Parathyroid adenoma (tissue), 2 donors: Measurements from ENCODE around the gene CRISPLD2.
"Not testable (repeated sequence)": the region's sequence is repeated elsewhere in the genome, so short reads cannot be mapped to it uniquely, and the experiment has no call there.

Experiments used
- H2AFZ ChIP-seq: fragments of 300-600 bp; sonication (generic); one replicate; pipeline ENCODE4 v1.7.0; 2017; ENCODE audit warnings: antibody characterized with exemption, mild to moderate bottlenecking
- H3K27ac ChIP-seq: fragments of 300-600 bp; sonication (generic); one replicate; pipeline ENCODE4 v1.7.0; 2017
- H3K27me3 ChIP-seq: fragments of 300-600 bp; sonication (generic); one replicate; pipeline ENCODE4 v1.7.0; 2017; ENCODE audit warnings: low read length; ENCODE audit not compliant: control insufficient read depth, insufficient read depth
- H3K36me3 ChIP-seq: fragments of 300-600 bp; sonication (generic); one replicate; pipeline ENCODE4 v1.7.0; 2017; ENCODE audit warnings: low read length; ENCODE audit not compliant: control insufficient read depth, insufficient read depth
- H3K4me1 ChIP-seq: fragments of 300-600 bp; sonication (generic); one replicate; pipeline ENCODE4 v1.7.0; 2017; ENCODE audit warnings: control low read depth
- H3K4me2 ChIP-seq: fragments of 300-600 bp; sonication (generic); one replicate; pipeline ENCODE4 v1.7.0; 2017; ENCODE audit warnings: low read length
- H3K4me3 ChIP-seq: fragments of 300-600 bp; sonication (generic); one replicate; pipeline ENCODE4 v1.7.0; 2017; ENCODE audit warnings: low read depth, low read length
- H3K79me2 ChIP-seq: fragments of 300-600 bp; sonication (generic); one replicate; pipeline ENCODE4 v1.7.0; 2017; ENCODE audit warnings: control low read depth
- H3K9ac ChIP-seq: fragments of 300-600 bp; sonication (generic); one replicate; pipeline ENCODE4 v1.7.0; 2017; ENCODE audit warnings: mild to moderate bottlenecking
- H3K9me3 ChIP-seq: fragments of 300-600 bp; sonication (generic); one replicate; pipeline ENCODE4 v1.7.0; 2017; ENCODE audit warnings: low read length; ENCODE audit not compliant: control insufficient read depth
- TF ChIP-seq, protein P1 (sequence below): fragments of 300-600 bp; sonication (generic); IDR thresholded peaks from one replicate; pipeline ENCODE4 v1.7.0; 2017; ENCODE audit warnings: antibody characterized with exemption, mild to moderate bottlenecking
- donor health status: primary hyperparathyroidism.

The CRISPLD2 gene

DNA sequence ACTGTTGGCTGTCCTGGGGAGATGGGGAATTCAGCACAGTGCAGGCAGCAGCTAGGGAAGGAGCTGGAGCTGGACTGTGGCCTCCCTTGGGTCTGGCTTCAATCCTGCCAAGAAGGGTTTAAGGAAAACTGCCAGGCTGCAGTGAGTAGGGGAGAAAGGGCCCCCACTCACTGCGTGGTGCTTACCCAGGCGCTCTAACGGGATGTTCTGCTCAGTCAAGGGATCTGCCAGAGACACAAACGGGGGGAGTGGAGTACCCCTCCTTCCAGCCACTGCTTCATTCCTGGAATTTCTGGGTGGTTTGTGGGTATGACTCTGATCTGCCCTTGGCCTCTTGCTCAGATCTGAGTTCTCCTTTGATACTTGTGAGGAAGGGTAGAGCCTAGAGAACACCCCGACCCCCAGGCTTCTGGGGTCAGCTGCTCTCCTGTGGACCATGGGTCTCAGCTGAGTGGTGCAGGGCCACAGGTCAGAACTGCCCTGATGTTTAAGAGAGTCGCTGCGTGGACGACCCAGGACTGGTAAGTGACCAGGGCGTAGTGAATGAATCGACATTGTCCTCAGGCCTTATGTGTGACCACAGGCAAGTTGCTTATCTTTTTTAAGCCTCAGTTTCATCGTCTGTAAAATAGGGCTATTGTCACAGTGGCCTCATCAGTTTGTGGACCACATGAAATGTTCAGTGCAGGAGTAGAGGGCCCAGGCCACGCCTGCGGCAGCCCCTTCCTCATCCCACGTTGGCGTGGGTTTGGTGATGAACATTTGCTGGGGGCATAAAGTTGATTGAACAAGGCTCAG, 9.6 kb downstream of the CRISPLD2 start:
- H2AFZ ChIP-seq, result no peak overlapping the region
- no peaks in the 10 kb centered on the region for H3K9me3 ChIP-seq
- H3K36me3 ChIP-seq, result no peaks in the 10 kb centered on the region
- H3K79me2 ChIP-seq, result no peaks in the 10 kb centered on the region
- H3K27ac ChIP-seq, result no peak overlapping the region
- H3K4me2 ChIP-seq, result no peak overlapping the region
- no peak overlapping the region for H3K4me3 ChIP-seq
- H3K27me3 ChIP-seq, result no peaks in the 10 kb centered on the region
- no peaks in the 10 kb centered on the region for H3K4me1 ChIP-seq
- TF ChIP-seq, protein P1, sequence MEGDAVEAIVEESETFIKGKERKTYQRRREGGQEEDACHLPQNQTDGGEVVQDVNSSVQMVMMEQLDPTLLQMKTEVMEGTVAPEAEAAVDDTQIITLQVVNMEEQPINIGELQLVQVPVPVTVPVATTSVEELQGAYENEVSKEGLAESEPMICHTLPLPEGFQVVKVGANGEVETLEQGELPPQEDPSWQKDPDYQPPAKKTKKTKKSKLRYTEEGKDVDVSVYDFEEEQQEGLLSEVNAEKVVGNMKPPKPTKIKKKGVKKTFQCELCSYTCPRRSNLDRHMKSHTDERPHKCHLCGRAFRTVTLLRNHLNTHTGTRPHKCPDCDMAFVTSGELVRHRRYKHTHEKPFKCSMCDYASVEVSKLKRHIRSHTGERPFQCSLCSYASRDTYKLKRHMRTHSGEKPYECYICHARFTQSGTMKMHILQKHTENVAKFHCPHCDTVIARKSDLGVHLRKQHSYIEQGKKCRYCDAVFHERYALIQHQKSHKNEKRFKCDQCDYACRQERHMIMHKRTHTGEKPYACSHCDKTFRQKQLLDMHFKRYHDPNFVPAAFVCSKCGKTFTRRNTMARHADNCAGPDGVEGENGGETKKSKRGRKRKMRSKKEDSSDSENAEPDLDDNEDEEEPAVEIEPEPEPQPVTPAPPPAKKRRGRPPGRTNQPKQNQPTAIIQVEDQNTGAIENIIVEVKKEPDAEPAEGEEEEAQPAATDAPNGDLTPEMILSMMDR, result no peak
- H3K9ac ChIP-seq, result no peak overlapping the region

DNA sequence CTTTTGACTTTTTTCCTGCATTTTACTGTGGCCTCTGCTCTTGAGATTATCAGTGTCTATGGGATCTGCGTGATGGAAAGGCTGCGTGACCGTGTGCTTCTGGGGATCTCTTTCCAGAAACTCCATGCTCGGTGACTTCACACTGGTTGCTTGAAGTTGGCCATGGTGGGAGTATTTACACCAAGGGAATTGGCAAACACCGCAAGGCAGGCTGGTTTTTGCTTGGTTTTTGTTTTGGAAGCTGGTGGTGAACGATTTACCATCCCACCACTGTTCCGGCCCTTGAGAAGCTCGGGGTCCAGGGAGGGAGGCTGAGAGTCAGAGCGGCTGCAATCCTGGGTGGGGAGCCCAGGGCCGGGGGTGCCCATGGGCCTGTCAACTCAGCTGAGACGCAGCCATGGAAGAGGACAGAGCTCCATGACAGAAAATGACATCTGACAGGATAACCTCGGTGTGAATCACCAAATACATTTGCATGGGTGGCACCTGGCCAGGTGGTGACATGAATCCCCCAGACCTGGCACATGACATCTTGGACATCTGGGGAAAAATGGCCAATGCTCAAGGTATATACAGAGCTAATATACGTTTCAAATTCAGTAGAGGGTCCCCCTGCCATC, 11.1 kb downstream of the CRISPLD2 start:
- H3K4me3 ChIP-seq, result no peak overlapping the region
- H3K79me2 ChIP-seq, result no peaks in the 10 kb centered on the region
- H3K9me3 ChIP-seq, result no peaks in the 10 kb centered on the region
- H3K4me1 ChIP-seq, result no peaks in the 10 kb centered on the region
- no peak overlapping the region for H3K9ac ChIP-seq
- H3K4me2 ChIP-seq, result no peak overlapping the region
- H2AFZ ChIP-seq, result no peak overlapping the region
- TF ChIP-seq, protein P1, result no peak
- H3K36me3 ChIP-seq, result no peaks in the 10 kb centered on the region
- no peaks in the 10 kb centered on the region for H3K27me3 ChIP-seq
- H3K27ac ChIP-seq, result no peak overlapping the region

DNA sequence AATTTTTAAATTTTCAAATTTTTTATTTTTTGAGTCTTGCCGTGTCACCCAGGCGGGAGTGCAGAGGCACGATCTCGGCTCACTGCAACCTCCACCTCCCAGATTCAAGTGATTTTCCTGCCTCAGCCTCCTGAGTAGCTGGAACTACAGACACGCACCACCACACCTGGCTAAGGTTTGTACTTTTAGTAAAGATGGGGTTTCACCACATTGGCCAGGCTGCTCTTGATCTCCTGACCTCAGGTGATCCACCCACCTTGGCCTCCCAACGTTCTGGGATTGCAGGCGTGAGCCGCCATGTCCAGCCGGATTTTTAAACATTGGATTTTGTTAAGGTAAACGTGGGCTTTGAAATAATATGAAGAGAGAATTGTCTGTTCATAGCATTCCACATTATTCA, 11.9 kb downstream of the CRISPLD2 start:
- not testable (repeated sequence) for H3K4me1 ChIP-seq, H3K9ac ChIP-seq
- peak overlapping the region; percentile 64 for H3K27ac ChIP-seq

DNA sequence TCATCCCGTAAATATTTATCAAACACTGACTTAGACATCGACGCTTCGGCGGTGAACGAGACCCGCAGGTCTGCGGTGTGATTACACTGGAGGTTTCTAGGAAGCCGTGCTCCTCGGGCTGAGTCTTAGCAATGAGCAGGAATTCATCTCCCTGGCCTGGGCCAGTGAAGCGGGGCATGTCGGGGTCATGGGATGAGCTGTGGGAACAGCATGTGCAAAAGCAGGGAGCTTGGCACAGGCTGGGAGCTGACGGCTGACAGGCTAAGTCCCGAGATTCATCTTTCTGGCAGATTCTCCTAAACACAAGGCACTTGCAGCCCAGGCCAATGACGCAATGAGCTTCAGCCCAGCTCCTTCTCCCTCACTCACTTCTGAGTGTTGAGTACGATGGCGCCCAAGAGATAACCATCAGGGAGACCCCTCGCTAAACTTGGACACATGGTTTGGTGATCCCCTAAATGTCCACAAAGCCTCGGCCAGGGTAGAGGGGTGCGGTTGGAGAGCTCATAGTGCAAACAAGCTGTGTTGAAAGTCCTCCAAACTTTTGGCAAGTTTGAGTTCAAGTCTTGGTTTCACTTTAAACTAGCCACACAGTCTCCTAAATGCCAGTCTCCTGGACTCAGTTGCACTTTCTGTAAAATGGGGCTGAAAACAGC, 12.8 kb downstream of the CRISPLD2 start:
- Histone ChIP-seq H3K36me3 (no peaks in the 10 kb centered on the region), H3K9ac (no peak overlapping the region), H2AFZ (no peak overlapping the region), H3K9me3 (no peaks in the 10 kb centered on the region), H3K79me2 (no peaks in the 10 kb centered on the region), H3K27me3 (no peaks in the 10 kb centered on the region), H3K4me2 (no peak overlapping the region), H3K4me3 (no peak overlapping the region), H3K4me1 (no peaks in the 10 kb centered on the region), H3K27ac (peak overlapping the region; percentile 64)
- TF ChIP-seq, protein P1, result no peak

More for the DNA sequence above, 11.9 kb downstream of the CRISPLD2 start:
- H3K4me3 ChIP-seq, H3K4me2 ChIP-seq, H3K27me3 ChIP-seq, H3K9me3 ChIP-seq, H2AFZ ChIP-seq, H3K79me2 ChIP-seq, H3K36me3 ChIP-seq: not testable (repeated sequence)

DNA sequence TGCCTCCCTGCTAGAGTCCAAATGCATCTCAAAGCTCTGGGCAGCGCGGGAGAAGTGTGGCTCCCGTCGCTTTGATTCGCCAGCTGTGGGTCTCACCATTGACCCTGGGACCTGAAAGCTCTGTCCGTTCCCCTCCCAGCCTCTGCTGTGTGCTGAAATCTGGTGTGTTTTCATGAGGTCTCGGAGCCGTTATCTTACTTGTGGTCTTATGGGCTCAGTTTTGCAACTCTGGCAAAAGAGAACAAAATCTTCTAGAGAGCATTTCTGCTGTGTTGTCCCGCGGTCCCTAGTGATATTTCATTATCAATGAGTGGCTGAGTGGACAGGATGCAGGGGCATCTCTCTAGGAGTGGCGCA, 13.3 kb downstream of the CRISPLD2 start:
- Histone ChIP-seq H3K36me3 (no peaks in the 10 kb centered on the region), H3K4me3 (no peak overlapping the region), H3K9ac (no peak overlapping the region), H3K27me3 (no peaks in the 10 kb centered on the region), H3K4me1 (no peaks in the 10 kb centered on the region), H3K4me2 (no peak overlapping the region), H2AFZ (no peak overlapping the region), H3K79me2 (no peaks in the 10 kb centered on the region), H3K9me3 (no peaks in the 10 kb centered on the region), H3K27ac (peak overlapping the region; percentile 44)
- TF ChIP-seq, protein P1, result no peak
